Keratinocyte (primary cell): Measurements from ENCODE around the gene MAGI1.

Experiments
- CTCF ChIP-seq, 3 experiments: IDR thresholded peaks in 1 of 3; conservative IDR thresholded peaks in 1 of 3; optimal IDR thresholded peaks in 1 of 3; 2 replicates in 2 of 3; 3 replicates in 1 of 3; pipeline versions ENCODE3 to v1.5.1; 2011; ENCODE audit warnings: low read length in 3 of 3, mild to moderate bottlenecking in 3 of 3, moderate library complexity in 2 of 3, control low read depth in 1 of 3, inconsistent platforms in 1 of 3; ENCODE audit not compliant: insufficient read depth in 2 of 3; ENCODE audit errors: extremely low read depth in 1 of 3
- EZH2 ChIP-seq: IDR thresholded peaks from one replicate; pipeline ENCODE4 v1.6.1; 2012; ENCODE audit warnings: inconsistent platforms, mild to moderate bottlenecking, low read length, moderate library complexity

- no peak for TF ChIP-seq CTCF (optimal IDR thresholded peaks at IDR 0.05 in 1 of 3, IDR thresholded peaks at IDR 0.05 in 1 of 3, conservative IDR thresholded peaks at IDR 0.05 in 1 of 3; ENCODE audit: extremely low read depth in 1 of 3, insufficient read depth in 2 of 3, low read length in 3 of 3)
- TF ChIP-seq EZH2 = no peak
Observed at GRCh38 chr3:65523878-65524277, 514.8 kb downstream of the MAGI1 start.
